K562 (cell line): ENCODE results near the gene PRPF8. TPM values are rescaled to one million over a fixed set of nuclear protein-coding genes. Genes with fewer than 3 reads are reported as not detected.

ENCODE experiments used
- ATF7 ChIP-seq: fragments of 450-650 bp; IDR thresholded peaks from 2 replicates; pipeline ENCODE4 v1.7.1; 2014; ENCODE audit warnings: mild to moderate bottlenecking, moderate library complexity
- BACH1 ChIP-seq: fragments of 200-800 bp; sonication (Bioruptor generic); IDR thresholded peaks from 2 replicates; pipeline ENCODE4 v1.6.1; 2016; ENCODE audit warnings: missing genetic modification characterization, missing compliant biosample characterization
- CBX8 ChIP-seq: fragments of 200-600 bp; sonication (generic); IDR thresholded peaks from 2 replicates; pipeline ENCODE4 v1.6.1; 2012; ENCODE audit warnings: borderline replicate concordance, mixed run types, low read depth, mild to moderate bottlenecking, moderate library complexity, mixed read lengths, low read length, control low read depth, inconsistent platforms; ENCODE audit not compliant: poor library complexity, severe bottlenecking; ENCODE audit errors: extremely low read depth
- DDX20 ChIP-seq: fragments of 450-650 bp; IDR thresholded peaks from 2 replicates; pipeline ENCODE4 v1.6.1; 2016; ENCODE audit warnings: missing genetic modification characterization, low read depth, mild to moderate bottlenecking, missing compliant biosample characterization, moderate library complexity
- FUS ChIP-seq: fragments of 200-400 bp; formaldehyde crosslinking; optimal IDR thresholded peaks from 2 replicates; pipeline ENCODE3; 2017; ENCODE audit warnings: low read depth, low read length
- GTF2B ChIP-seq: IDR thresholded peaks from 2 replicates; pipeline ENCODE4 v1.6.1; 2011; ENCODE audit not compliant: insufficient read length; ENCODE audit errors: extremely low read depth
- NCOA2 ChIP-seq, 2 experiments: fragments of 450-650 bp; IDR thresholded peaks; 2 replicates each; pipeline ENCODE4 v1.6.1; 2018; ENCODE audit warnings: mild to moderate bottlenecking in 2 of 2, moderate library complexity in 1 of 2; ENCODE audit not compliant: partially characterized antibody in 2 of 2
- PHF21A ChIP-seq: fragments of 450-650 bp; IDR thresholded peaks from 2 replicates; pipeline ENCODE4 v1.6.1; 2017; ENCODE audit warnings: low read depth, borderline replicate concordance
- ZBTB33 ChIP-seq: sonication (generic); formaldehyde crosslinking; IDR thresholded peaks from 2 replicates; pipeline ENCODE4 v1.8.1; 2023; ENCODE audit warnings: mild to moderate bottlenecking, missing genetic modification reagents
- ZNF318 ChIP-seq, 2 experiments: fragments of 450-650 bp; IDR thresholded peaks; 2 replicates each; pipeline ENCODE4 v1.6.1; 2016; ENCODE audit warnings: mild to moderate bottlenecking in 2 of 2, borderline replicate concordance in 1 of 2, low read depth in 1 of 2, moderate library complexity in 1 of 2
- ZNF655 ChIP-seq: fragments of 250-450 bp; sonication (Bioruptor Pico); IDR thresholded peaks from 2 replicates; pipeline ENCODE4 v1.5.0; 2021
- ZNF766 ChIP-seq: fragments of 200-800 bp; sonication (Bioruptor generic); conservative IDR thresholded peaks from 2 replicates; pipeline ENCODE4 v1.6.1; 2016; ENCODE audit warnings: missing genetic modification characterization, missing compliant biosample characterization
- ZNF830 ChIP-seq: fragments of 250-450 bp; sonication (Bioruptor Pico); IDR thresholded peaks from 2 replicates; pipeline ENCODE4 v1.5.0; 2021; ENCODE audit warnings: mild to moderate bottlenecking
- ZZZ3 ChIP-seq: fragments of 450-650 bp; IDR thresholded peaks from 2 replicates; pipeline ENCODE4 v1.6.1; 2016; ENCODE audit warnings: antibody characterized with exemption, mild to moderate bottlenecking, moderate library complexity
- polyA plus RNA-seq, 8 experiments: library from polyadenylated mRNA; depleted of rRNA in 4 of 8; stranded (reverse) in 5 of 8; unstranded in 3 of 8; fragments of >200 nt; fragmentation: Nextera tagmentation in 2 of 8; fragmentation: Illumina TruSeq in 1 of 8; extraction: Ambion mirVana in 2 of 8; extraction: Trizol in 1 of 8; gene quantifications; 2 replicates each; pipeline versions ENCODE4 v1.2.1 to v1.2.3, GENCODE V29; 2011 to 2014; ENCODE audit warnings: inconsistent platforms in 1 of 8, missing spikeins in 1 of 8
- total RNA-seq, 7 experiments: library from RNA; depleted of rRNA in 6 of 7; stranded (reverse); fragments of >200 nt in 6 of 7; fragmentation: Illumina TruSeq in 2 of 7; extraction: Trizol in 2 of 7; gene quantifications; 2 replicates each; pipeline versions ENCODE4 v1.2.1 to v1.2.3, GENCODE V29; 2011 to 2021; ENCODE audit warnings: low replicate concordance in 1 of 7

PRPF8 gene
- total and polyA plus RNA-seq, 9 of the 15 experiments (the other 6 are each of a cell fraction or from before 2014, with no cell fraction given), result 64.3 to 294 (median 85.9) TPM

- TF ChIP-seq ZNF655 (no peak), BACH1 (tag) (no peak), PHF21A (peak; percentile 34; the same call in 1 of the 2 replicates), NCOA2 (IDR thresholded peaks at IDR 0.05; ENCODE audit: partially characterized antibody in 2 of 2) (no peak), ZZZ3 (no peak), FUS (no peak), CBX8 (no peak), ZNF830 (CRISPR knock-in tag) (no peak), ATF7 (peak; percentile 39; the same call in 1 of the 2 replicates), DDX20 (tag) (no peak), ZNF766 (0 out of 2 replicates have a peak, but pooled peaks have one; percentile 79), GTF2B (no peak), ZBTB33 (CRISPR knock-in tag) (no peak), ZNF318 (IDR thresholded peaks at IDR 0.05; ENCODE audit: borderline replicate concordance in 1 of 2, low read depth in 1 of 2) (peak in 1 of 2 experiments; percentile 99; a peak in 2 of 4 replicates)
These were observed 32.4 kb upstream of the PRPF8 start (continued) for GRCh38 chr17:1716912-1717695.
